Smooth muscle cell (in vitro differentiated cells): ENCODE measurements around the gene THRB. TPM values are rescaled to one million over a fixed set of nuclear protein-coding genes. Genes with fewer than 3 reads are reported as not detected.

Experiments
- DNase-seq: peaks from one replicate; lab custom pipeline; 2025; ENCODE audit not compliant: unreplicated experiment; lab: John Stamatoyannopoulos, UW
- H2AFZ ChIP-seq: fragments of 200-600 bp; sonication (generic); 2 replicates; pipeline ENCODE4 v1.6.0; 2016; ENCODE audit warnings: antibody characterized with exemption, low read depth, mild to moderate bottlenecking
- H3F3A ChIP-seq: fragments of 200-600 bp; sonication (generic); 2 replicates; pipeline ENCODE4 v1.6.0; 2017; ENCODE audit warnings: antibody characterized with exemption, low read depth
- H3K27ac ChIP-seq: fragments of 200-600 bp; sonication (generic); 2 replicates; pipeline ENCODE4 v1.5.1; 2016; ENCODE audit warnings: low read depth, mild to moderate bottlenecking
- H3K27me3 ChIP-seq: fragments of 200-600 bp; sonication (generic); 2 replicates; pipeline ENCODE4 v1.6.1; 2016; ENCODE audit warnings: low read depth, mild to moderate bottlenecking
- H3K36me3 ChIP-seq: fragments of 200-600 bp; sonication (generic); 2 replicates; pipeline ENCODE4 v1.5.1; 2016; ENCODE audit warnings: low read depth
- H3K4me1 ChIP-seq: fragments of 200-600 bp; sonication (generic); 2 replicates; pipeline ENCODE4 v1.5.1; 2016; ENCODE audit warnings: low read depth
- H3K4me2 ChIP-seq: fragments of 200-600 bp; sonication (generic); 2 replicates; pipeline ENCODE4 v1.6.0; 2016; ENCODE audit warnings: mild to moderate bottlenecking
- H3K4me3 ChIP-seq: fragments of 200-600 bp; sonication (generic); 2 replicates; pipeline ENCODE4 v1.5.1; 2016; ENCODE audit warnings: mild to moderate bottlenecking
- H3K79me2 ChIP-seq: fragments of 200-600 bp; sonication (generic); 2 replicates; pipeline ENCODE4 v1.6.0; 2016; ENCODE audit warnings: low read depth, mild to moderate bottlenecking
- H3K9ac ChIP-seq: fragments of 200-600 bp; sonication (generic); 2 replicates; pipeline ENCODE4 v1.6.0; 2016; ENCODE audit warnings: low read depth
- H3K9me3 ChIP-seq: fragments of 200-600 bp; sonication (generic); replicated peaks from 2 replicates; pipeline ENCODE4 v1.5.1; 2016; ENCODE audit warnings: low read depth
- H4K20me1 ChIP-seq: fragments of 200-600 bp; sonication (generic); 2 replicates; pipeline ENCODE4 v1.6.0; 2016; ENCODE audit warnings: low read depth
- WGBS: methylation state at CpG from one replicate; pipeline ENCODE4 v1.1.7; 2016; ENCODE audit warnings: low lambda C conversion rate; 5-methylcytosine and 5-hydroxymethylcytosine counted together
- polyA plus RNA-seq: library from polyadenylated mRNA; unstranded; fragments of >200 nt; fragmentation: Nextera tagmentation; extraction: Ambion mirVana; gene quantifications from 2 replicates; pipeline ENCODE4 v1.2.1, GENCODE V29; 2016
- total RNA-seq: library from RNA; depleted of rRNA; stranded (reverse); fragments of >200 nt; gene quantifications from 2 replicates; pipeline ENCODE4 v1.2.3, GENCODE V29; 2014
- TF ChIP-seq, protein P1 (sequence below): fragments of 200-600 bp; sonication (generic); IDR thresholded peaks from 2 replicates; pipeline ENCODE4 v1.5.1; 2017; ENCODE audit warnings: borderline replicate concordance, mild to moderate bottlenecking, antibody characterized with exemption; ENCODE audit not compliant: insufficient read depth, poor library complexity, severe bottlenecking

THRB gene
- total and polyA plus RNA-seq, 2 experiments from 2014 or later: 5.6 to 43.8 TPM

DNA sequence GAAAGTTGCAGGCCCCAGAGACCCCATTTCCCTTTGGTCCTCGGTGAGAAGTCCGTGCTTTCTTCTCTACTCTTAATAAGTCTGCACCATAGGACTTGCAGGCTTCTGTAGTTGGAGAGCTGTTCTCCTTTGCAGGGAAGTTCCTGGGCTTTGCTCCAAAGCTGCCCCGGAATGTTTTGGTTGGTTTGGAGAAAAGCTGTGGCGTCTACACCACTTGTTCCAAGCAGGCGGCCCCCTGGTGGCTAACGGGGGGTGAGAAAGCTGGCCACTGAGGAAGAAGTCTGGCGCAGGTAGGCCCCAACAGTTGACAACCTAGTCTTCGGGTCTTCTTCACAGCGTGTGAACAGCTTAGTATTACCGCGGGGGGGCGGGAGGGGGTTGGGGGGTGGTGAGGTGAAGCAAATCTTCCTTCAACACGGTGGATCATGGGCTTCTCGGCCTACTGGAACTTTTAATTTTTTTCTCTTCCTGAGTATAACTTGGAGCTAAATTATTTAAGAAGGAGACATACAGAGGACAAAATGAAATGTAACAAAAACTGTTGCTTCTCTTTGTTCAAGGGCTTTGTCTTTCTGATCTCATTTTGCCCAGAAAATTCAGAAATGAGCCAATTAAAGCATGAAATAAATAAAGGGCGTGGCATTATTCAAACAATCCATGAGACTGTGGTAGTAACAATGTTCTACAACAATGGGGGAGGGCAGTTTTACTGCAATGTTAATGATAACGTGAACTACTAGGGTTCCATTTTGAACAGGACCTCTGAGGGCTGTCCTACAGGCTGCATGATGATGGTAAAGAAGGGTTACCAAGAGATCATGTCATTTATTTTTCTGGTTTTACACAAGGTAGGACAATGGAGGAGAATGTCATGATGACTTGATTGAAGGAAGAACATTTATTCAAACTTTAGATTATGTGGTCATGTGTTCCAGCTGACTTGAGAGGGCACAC is 2.2 kb upstream of the THRB start:
- peaks cover 6% of the 10 kb centered on the region for H3K79me2 ChIP-seq
- TF ChIP-seq, protein P1, sequence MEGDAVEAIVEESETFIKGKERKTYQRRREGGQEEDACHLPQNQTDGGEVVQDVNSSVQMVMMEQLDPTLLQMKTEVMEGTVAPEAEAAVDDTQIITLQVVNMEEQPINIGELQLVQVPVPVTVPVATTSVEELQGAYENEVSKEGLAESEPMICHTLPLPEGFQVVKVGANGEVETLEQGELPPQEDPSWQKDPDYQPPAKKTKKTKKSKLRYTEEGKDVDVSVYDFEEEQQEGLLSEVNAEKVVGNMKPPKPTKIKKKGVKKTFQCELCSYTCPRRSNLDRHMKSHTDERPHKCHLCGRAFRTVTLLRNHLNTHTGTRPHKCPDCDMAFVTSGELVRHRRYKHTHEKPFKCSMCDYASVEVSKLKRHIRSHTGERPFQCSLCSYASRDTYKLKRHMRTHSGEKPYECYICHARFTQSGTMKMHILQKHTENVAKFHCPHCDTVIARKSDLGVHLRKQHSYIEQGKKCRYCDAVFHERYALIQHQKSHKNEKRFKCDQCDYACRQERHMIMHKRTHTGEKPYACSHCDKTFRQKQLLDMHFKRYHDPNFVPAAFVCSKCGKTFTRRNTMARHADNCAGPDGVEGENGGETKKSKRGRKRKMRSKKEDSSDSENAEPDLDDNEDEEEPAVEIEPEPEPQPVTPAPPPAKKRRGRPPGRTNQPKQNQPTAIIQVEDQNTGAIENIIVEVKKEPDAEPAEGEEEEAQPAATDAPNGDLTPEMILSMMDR: peak; percentile 43
- no peak for DNase-seq

DNA sequence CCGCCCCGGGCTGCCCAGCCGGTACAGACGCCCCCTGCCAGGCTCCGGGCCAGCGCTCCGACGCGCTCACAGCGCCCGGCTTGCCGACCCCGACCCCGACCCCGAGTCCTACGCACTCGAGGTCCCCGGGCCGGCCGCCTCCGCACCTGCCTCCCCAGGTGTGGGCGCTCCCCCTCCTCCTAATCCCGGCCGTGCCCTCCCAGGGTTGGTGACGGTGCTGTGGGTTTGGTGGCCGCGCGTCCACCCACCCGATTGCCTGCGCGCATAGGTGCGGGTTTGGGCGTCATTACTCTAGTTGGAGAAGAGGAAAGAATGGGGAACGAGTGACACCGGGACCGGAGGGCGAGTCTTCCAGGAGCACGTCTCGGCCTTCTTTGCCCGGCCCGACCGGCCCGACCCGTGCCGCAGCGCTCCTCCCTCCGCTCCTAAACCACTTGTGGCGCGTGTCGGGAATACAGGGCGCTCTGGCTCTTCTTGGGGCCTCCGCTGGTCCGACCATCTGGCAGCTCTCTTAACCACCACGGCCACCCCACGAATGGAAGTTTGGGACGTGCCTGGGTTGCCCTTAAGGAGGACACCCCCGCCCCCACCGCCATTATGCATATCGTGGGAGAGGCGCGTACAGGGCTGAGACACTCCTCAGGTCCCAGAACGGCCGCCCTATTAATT is 810 bp upstream of the THRB start:
- Histone ChIP-seq H3K9me3 (no peaks in the 10 kb centered on the region), H3K36me3 (no peaks in the 10 kb centered on the region), H3K4me1 (peaks cover 6% of the 10 kb centered on the region), H3K27me3 (peaks cover 37% of the 10 kb centered on the region), H3K27ac (peak overlapping the region; percentile 79), H4K20me1 (no peaks in the 10 kb centered on the region), H3K4me3 (peak overlapping the region; percentile 80), H2AFZ (peak overlapping the region; percentile 96), H3K9ac (peak overlapping the region; percentile 74), H3F3A (peaks cover 5% of the 10 kb centered on the region), H3K79me2 (peaks cover 15% of the 10 kb centered on the region), H3K4me2 (peak overlapping the region; percentile 99)
- TF ChIP-seq, protein P1: no peak
- WGBS: 5% methylated on average over 49 of the region's 63 CpGs
- peak; percentile 29 for DNase-seq

More for the DNA sequence above, 2.2 kb upstream of the THRB start:
- Histone ChIP-seq H3K9ac (no peak overlapping the region), H3K4me1 (peaks cover 6% of the 10 kb centered on the region), H3K9me3 (no peaks in the 10 kb centered on the region), H3K27ac (no peak overlapping the region), H3K4me2 (no peak overlapping the region), H3F3A (peaks cover 5% of the 10 kb centered on the region), H3K36me3 (no peaks in the 10 kb centered on the region), H2AFZ (no peak overlapping the region), H3K27me3 (peaks cover 23% of the 10 kb centered on the region), H4K20me1 (no peaks in the 10 kb centered on the region), H3K4me3 (peak overlapping the region; percentile 80)
- 41% methylated on average over 16 of the region's 16 CpGs for WGBS

DNA sequence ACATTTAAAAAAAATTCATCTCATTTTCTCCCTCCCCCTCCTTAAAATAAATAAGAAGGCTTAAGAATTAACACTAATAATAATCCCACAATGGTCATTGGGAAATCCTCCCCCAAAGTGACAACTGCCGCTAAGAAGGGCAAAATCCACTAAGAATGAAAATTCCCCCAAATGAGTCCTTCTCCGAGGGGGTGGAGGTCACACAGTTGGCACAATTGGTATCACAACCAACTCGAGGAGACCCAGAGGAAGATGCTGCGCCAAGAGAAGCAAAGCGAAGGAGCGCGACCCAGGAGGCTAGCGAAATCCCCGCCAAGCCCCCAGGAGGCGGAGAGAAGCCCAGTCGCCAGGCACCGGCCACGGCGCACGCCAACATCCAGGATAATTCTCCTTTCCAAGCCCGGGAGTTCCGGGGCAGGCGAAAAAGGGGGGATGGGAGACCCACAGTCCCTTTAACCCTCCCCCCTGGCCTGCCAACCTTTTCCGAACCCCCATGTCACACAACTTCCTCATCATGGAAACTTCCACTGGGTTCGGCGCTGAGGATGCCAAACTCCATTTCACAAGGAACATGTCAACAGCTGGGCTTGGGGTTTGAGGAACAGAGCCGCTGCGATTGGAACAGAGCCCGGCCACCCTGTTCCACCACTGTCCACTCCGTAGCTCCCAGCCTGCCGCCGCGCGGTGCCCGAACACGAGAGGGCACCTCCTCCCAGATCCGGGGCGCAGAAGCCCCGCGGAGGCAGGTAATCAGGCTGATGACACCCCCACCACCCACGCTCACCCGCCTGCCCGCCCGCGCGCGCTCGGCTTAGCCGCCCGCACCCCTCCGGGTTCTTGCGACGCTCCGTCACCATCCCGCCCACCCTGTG is 668 bp downstream of the THRB start:
- peaks cover 44% of the 10 kb centered on the region for H3K27me3 ChIP-seq
- no peaks in the 10 kb centered on the region for H3K9me3 ChIP-seq
- peak overlapping the region; percentile 99 for H3K4me2 ChIP-seq
- 2% methylated on average over 48 of the region's 50 CpGs for WGBS
- peaks cover 19% of the 10 kb centered on the region for H3K79me2 ChIP-seq
- peaks cover 5% of the 10 kb centered on the region for H3F3A ChIP-seq
- DNase-seq: peak; percentile 35
- peak overlapping the region; percentile 80 for H3K4me3 ChIP-seq
- H4K20me1 ChIP-seq: peaks cover 5% of the 10 kb centered on the region
- H3K27ac ChIP-seq: peak overlapping the region; percentile 79
- H3K4me1 ChIP-seq: peaks cover 6% of the 10 kb centered on the region
- H3K9ac ChIP-seq: peak overlapping the region; percentile 74
- H3K36me3 ChIP-seq: no peaks in the 10 kb centered on the region
- peak overlapping the region; percentile 96 for H2AFZ ChIP-seq
- TF ChIP-seq, protein P1: no peak
